Measurements from ENCODE around the gene EIF4G3. TPM values are rescaled to one million over a fixed set of nuclear protein-coding genes. Genes with fewer than 3 reads are reported as not detected.

The EIF4G3 gene
- polyA plus RNA-seq, 1 of the 3 experiments (the other 2 are of a cell fraction): 32.0 TPM

DNA sequence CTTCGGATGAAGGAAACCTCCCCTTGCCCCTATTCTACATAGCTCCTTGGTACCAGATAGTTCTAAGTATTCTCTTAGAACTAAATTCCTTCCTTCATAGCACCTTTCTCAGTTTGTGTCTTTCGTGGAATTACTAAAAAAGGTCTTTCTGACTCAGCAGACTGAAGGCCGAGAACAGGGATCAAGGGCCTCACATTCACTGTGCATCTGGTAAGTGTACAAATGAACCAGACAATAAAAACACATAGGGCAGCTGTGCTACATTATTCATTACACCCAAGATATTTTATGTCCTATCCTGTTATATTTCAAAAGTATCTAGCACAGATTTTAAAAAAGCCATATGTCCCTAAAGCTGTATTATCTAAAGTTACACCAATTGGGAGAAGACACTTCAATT, 326.7 kb downstream of the EIF4G3 start (continued):
- no peak for TF ChIP-seq EP300 (IDR thresholded peaks at IDR 0.05; ENCODE audit: borderline replicate concordance in 1 of 2, low read depth in 1 of 2, low read length in 1 of 2)

DNA sequence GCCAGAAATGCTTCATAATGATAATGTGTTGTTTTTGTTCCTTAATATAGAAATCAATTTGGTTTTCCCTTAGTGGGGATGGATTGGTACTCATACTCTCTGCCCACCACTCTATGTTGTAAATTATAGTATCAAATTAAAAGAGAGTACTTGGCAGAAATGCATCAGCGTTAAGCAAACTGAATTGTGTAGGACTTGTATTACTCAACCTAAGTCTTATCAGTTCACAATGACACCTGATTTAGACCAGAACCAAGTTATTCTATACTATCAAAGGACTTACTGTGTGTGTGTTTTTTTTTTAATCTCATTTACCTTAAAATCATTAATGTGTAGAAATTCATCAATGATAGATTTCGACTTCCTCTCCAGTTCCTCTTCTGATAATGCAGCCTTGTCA, 327.6 kb downstream of the EIF4G3 start:
- DNase-seq: no peak
- POLR2A ChIA-PET: no interaction called here
- Histone ChIP-seq H3K27me3 (ENCODE audit: insufficient read depth) (no peaks in the 10 kb centered on the region), H3K4me3 (ENCODE audit: low read depth in 2 of 2, low read length in 1 of 2) (no peak overlapping the region), H4K20me1 (ENCODE audit: insufficient read depth) (0 out of 2 replicates have a peak, but pooled peaks cover 4% of the 10 kb centered on the region), H3K27ac (ENCODE audit: low read depth in 2 of 2, low read length in 1 of 2) (no peak overlapping the region), H3K79me2 (ENCODE audit: insufficient read depth) (no peaks in the 10 kb centered on the region), H3K9me3 (no peaks in the 10 kb centered on the region), H3K4me2 (no peak overlapping the region), H3K9me2 (no peaks in the 10 kb centered on the region), H3K4me1 (ENCODE audit: control insufficient read depth in 1 of 2, insufficient read depth in 2 of 2, low read depth in 1 of 2, low read length in 1 of 2) (peaks cover 0 to 9% of the 10 kb centered on the region in 2 experiments; a peak in 1 of 4 replicates), H3K9ac (no peak overlapping the region), H3K36me3 (replicated peaks in 1 of 2; ENCODE audit: control insufficient read depth in 1 of 2, insufficient read depth in 2 of 2, low read length in 1 of 2) (peaks cover 34 to 46% of the 10 kb centered on the region in 2 experiments), H3F3A (replicated peaks; ENCODE audit: insufficient read depth) (peaks cover 34% of the 10 kb centered on the region), H2AFZ (ENCODE audit: low read depth) (no peak overlapping the region)
- WGBS (ENCODE audit: low lambda C conversion rate): 60% methylated on average over 2 of the region's 2 CpGs
- CTCF ChIA-PET: interaction anchor here (0.7 to 1.1 kb wide), 2 partner anchors 152 to 346 kb away, joined by 3 to 5 read pairs; no protein-coding TSS in a partner anchor
- 0 out of 2 replicates have a peak, but pooled peaks have one; percentile 19 for TF ChIP-seq GATA2 (CRISPR knock-in tag; IDR thresholded peaks at IDR 0.05)
- TF ChIP-seq CHD2 (IDR thresholded peaks at IDR 0.05; ENCODE audit: low read length, partially characterized antibody): no peak

DNA sequence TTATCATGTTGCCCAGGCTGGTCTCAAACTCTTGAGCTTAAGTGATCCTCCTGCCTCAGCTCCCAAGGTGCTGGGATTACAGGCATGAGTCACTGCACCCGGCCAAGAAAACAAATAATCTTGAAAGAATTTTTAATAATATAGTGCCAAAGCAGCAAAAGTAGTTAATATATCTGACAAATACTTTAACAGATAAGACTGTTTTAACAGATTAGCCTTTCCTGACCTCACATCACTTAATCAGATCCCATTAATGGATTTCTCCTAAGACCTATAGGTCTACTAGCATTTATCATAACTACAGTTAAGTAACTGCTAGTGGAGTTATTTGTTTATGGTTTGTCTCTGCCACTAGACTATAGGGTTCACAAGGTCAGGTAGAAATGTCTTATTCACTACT, 328.5 kb downstream of the EIF4G3 start:
- Histone ChIP-seq H3K4me3 (ENCODE audit: low read depth in 2 of 2, low read length in 1 of 2) (no peak overlapping the region), H3K4me2 (no peak overlapping the region), H3K79me2 (ENCODE audit: insufficient read depth) (no peaks in the 10 kb centered on the region), H3K27ac (ENCODE audit: low read depth in 2 of 2, low read length in 1 of 2) (peak overlapping the region in 1 of 2 experiments; percentile 54; a peak in 3 of 4 replicates), H4K20me1 (ENCODE audit: insufficient read depth) (0 out of 2 replicates have a peak, but pooled peaks cover 4% of the 10 kb centered on the region), H3F3A (replicated peaks; ENCODE audit: insufficient read depth) (peaks cover 34% of the 10 kb centered on the region), H3K27me3 (ENCODE audit: insufficient read depth) (no peaks in the 10 kb centered on the region), H2AFZ (ENCODE audit: low read depth) (no peak overlapping the region), H3K4me1 (ENCODE audit: control insufficient read depth in 1 of 2, insufficient read depth in 2 of 2, low read depth in 1 of 2, low read length in 1 of 2) (peaks cover 0 to 9% of the 10 kb centered on the region in 2 experiments; a peak in 1 of 4 replicates), H3K9ac (no peak overlapping the region), H3K9me2 (no peaks in the 10 kb centered on the region), H3K36me3 (replicated peaks in 1 of 2; ENCODE audit: control insufficient read depth in 1 of 2, insufficient read depth in 2 of 2, low read length in 1 of 2) (peaks cover 25 to 44% of the 10 kb centered on the region in 2 experiments), H3K9me3 (no peaks in the 10 kb centered on the region)
- no peak for DNase-seq
- WGBS (ENCODE audit: low lambda C conversion rate): 11% methylated on average over 1 of the region's 1 CpG
- ChIA-PET CTCF (no interaction called here), POLR2A (no interaction called here)
- no peak for TF ChIP-seq TEAD4 (IDR thresholded peaks at IDR 0.05; ENCODE audit: borderline replicate concordance, insufficient read depth)
- peak; percentile 42 for TF ChIP-seq FOSL2 (IDR thresholded peaks at IDR 0.05; ENCODE audit: borderline replicate concordance, low read depth)
- no peak for TF ChIP-seq NRF1 (IDR thresholded peaks at IDR 0.05; ENCODE audit: low read depth, low read length)
- no peak for TF ChIP-seq MEF2A (IDR thresholded peaks at IDR 0.05; ENCODE audit: borderline replicate concordance, low read depth)
- TF ChIP-seq, protein P1, sequence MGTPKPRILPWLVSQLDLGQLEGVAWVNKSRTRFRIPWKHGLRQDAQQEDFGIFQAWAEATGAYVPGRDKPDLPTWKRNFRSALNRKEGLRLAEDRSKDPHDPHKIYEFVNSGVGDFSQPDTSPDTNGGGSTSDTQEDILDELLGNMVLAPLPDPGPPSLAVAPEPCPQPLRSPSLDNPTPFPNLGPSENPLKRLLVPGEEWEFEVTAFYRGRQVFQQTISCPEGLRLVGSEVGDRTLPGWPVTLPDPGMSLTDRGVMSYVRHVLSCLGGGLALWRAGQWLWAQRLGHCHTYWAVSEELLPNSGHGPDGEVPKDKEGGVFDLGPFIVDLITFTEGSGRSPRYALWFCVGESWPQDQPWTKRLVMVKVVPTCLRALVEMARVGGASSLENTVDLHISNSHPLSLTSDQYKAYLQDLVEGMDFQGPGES (IDR thresholded peaks at IDR 0.05; ENCODE audit: low read depth, low read length): no peak
- no peak for TF ChIP-seq CHD2 (IDR thresholded peaks at IDR 0.05; ENCODE audit: low read length, partially characterized antibody)
- TF ChIP-seq, protein P2, sequence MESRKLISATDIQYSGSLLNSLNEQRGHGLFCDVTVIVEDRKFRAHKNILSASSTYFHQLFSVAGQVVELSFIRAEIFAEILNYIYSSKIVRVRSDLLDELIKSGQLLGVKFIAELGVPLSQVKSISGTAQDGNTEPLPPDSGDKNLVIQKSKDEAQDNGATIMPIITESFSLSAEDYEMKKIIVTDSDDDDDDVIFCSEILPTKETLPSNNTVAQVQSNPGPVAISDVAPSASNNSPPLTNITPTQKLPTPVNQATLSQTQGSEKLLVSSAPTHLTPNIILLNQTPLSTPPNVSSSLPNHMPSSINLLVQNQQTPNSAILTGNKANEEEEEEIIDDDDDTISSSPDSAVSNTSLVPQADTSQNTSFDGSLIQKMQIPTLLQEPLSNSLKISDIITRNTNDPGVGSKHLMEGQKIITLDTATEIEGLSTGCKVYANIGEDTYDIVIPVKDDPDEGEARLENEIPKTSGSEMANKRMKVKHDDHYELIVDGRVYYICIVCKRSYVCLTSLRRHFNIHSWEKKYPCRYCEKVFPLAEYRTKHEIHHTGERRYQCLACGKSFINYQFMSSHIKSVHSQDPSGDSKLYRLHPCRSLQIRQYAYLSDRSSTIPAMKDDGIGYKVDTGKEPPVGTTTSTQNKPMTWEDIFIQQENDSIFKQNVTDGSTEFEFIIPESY (IDR thresholded peaks at IDR 0.05; ENCODE audit: borderline replicate concordance, low read depth): no peak
- TF ChIP-seq RFX5 (IDR thresholded peaks at IDR 0.05; ENCODE audit: low read length): no peak
- TF ChIP-seq NFIC (IDR thresholded peaks at IDR 0.05; ENCODE audit: borderline replicate concordance): peak; percentile 32; the same call in 1 of the 2 replicates
- no peak for TF ChIP-seq SIN3A (IDR thresholded peaks at IDR 0.05; ENCODE audit: borderline replicate concordance, low read depth, low read length)
- no peak for TF ChIP-seq RCOR1 (IDR thresholded peaks at IDR 0.05; ENCODE audit: low read length)
- no peak for TF ChIP-seq TCF12 (IDR thresholded peaks at IDR 0.05)
- TF ChIP-seq ELF1 (IDR thresholded peaks at IDR 0.05): no peak
- no peak for TF ChIP-seq RAD21 (IDR thresholded peaks at IDR 0.05; ENCODE audit: low read length)
- no peak for TF ChIP-seq FOXJ3 (CRISPR knock-in tag; IDR thresholded peaks at IDR 0.05)
- TF ChIP-seq FOXM1 (IDR thresholded peaks at IDR 0.05; ENCODE audit: low read depth): no peak
- TF ChIP-seq, protein P3, sequence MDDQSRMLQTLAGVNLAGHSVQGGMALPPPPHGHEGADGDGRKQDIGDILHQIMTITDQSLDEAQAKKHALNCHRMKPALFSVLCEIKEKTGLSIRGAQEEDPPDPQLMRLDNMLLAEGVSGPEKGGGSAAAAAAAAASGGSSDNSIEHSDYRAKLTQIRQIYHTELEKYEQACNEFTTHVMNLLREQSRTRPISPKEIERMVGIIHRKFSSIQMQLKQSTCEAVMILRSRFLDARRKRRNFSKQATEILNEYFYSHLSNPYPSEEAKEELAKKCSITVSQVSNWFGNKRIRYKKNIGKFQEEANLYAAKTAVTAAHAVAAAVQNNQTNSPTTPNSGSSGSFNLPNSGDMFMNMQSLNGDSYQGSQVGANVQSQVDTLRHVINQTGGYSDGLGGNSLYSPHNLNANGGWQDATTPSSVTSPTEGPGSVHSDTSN (IDR thresholded peaks at IDR 0.05): peak; percentile 50; the same call in 1 of the 2 replicates
- no peak for TF ChIP-seq EZH2phosphoT487 (IDR thresholded peaks at IDR 0.05; ENCODE audit: borderline replicate concordance, low read depth)
- TF ChIP-seq, protein P4, sequence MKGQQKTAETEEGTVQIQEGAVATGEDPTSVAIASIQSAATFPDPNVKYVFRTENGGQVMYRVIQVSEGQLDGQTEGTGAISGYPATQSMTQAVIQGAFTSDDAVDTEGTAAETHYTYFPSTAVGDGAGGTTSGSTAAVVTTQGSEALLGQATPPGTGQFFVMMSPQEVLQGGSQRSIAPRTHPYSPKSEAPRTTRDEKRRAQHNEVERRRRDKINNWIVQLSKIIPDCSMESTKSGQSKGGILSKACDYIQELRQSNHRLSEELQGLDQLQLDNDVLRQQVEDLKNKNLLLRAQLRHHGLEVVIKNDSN (IDR thresholded peaks at IDR 0.05; ENCODE audit: borderline replicate concordance, low read depth): no peak
- TF ChIP-seq JUND (IDR thresholded peaks at IDR 0.05): peak; percentile 46
- no peak for TF ChIP-seq TAF1 (IDR thresholded peaks at IDR 0.05; ENCODE audit: borderline replicate concordance, low read depth, low read length)
- TF ChIP-seq GABPA (IDR thresholded peaks at IDR 0.05; ENCODE audit: low read depth): no peak
